ENCODE data around the gene BCAP31.
A peak's percentile ranks its signal among the peaks of the same experiment; 100 is the strongest.

BCAP31 gene

DNA sequence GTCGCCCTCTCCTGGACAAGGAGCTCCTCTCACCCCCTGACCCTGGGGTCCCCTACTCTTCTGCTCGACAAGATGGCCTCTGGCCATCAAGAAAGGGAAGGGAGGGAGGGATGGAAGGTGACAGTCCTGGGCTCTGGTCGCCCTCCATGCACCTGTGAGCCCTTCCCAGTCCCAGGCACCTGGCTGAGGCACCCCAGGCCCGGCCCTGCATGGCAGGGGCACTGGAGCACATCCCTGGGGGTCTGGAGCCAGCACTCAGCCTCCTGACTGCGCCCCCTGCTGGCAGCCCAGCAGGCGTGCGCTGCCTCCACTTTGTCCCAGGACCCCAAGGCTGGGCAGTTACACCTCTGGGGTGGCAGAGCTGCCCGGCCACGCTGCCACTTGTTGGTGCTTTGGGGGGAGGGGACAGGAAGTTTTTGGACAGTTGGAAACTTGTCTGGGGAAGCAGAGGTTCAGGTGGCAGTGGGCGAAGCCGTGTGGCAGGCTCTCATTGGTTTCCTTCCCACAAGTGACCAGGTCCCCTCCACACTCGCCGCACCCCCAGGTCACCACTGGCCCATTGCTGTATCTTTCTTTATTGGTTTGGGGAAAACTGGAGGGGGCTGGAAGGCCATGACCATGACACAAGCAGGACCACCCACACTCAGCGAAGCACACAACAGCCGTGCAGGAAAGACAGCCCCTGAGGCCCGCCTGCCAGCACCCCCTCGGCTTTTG, 54.9 kb downstream of the BCAP31 start:
- Histone ChIP-seq H3K27ac (ENCODE audit: low read depth, low read length) (peak overlapping the region; percentile 19), H3K9ac (ENCODE audit: low read length) (no peak overlapping the region), H3K36me3 (ENCODE audit: control insufficient read depth, insufficient read depth, low read length) (no peaks in the 10 kb centered on the region), H3K4me1 (ENCODE audit: control insufficient read depth, insufficient read depth, low read length) (no peaks in the 10 kb centered on the region), H3K4me3 (ENCODE audit: low read length) (no peak overlapping the region), H3K27me3 (ENCODE audit: control insufficient read depth, insufficient read depth, low read length) (peaks cover 19% of the 10 kb centered on the region)

DNA sequence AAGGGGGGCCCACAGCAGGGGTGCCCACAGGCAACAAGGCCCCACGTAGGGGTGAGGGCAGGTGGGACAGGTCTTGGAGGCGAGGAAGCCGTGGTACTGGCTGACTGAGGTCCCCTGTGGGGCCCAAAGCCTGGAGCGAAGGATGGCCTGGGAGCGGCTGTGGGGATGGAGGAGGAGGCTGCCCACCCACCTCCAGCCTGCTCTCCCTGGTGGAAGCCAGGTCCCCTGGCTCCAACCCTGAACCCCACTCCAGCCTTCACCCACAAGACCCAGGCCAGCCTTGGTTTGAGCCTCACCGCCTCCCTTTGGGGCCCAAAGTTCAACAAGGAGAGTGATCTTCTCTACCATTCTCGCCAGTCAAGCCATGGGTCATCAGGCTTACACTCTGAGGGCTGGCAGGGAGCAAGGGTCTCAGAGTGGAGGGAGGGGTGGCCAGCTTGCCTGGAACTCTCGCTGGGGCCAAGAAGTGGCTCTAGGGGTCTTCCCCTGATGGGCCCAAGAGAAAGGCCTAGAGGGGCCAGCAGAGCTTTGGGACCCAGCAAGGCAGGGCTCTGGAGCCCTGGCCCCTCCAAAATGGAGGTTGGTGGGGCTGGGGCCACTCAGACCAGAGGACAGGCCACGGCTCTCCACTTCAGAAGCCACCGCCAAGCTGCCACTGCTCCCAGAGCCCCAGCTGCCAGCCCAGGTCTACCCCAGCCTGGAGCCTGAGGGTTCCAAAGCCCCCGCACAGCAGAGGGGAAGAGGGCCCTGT, 55.6 kb downstream of the BCAP31 start:
- Histone ChIP-seq H3K36me3 (ENCODE audit: control insufficient read depth, insufficient read depth, low read length) (no peaks in the 10 kb centered on the region), H3K27ac (ENCODE audit: low read depth, low read length) (peak overlapping the region; percentile 70), H3K9ac (ENCODE audit: low read length) (no peak overlapping the region), H3K4me1 (ENCODE audit: control insufficient read depth, insufficient read depth, low read length) (no peaks in the 10 kb centered on the region), H3K27me3 (ENCODE audit: control insufficient read depth, insufficient read depth, low read length) (peaks cover 17% of the 10 kb centered on the region), H3K4me3 (ENCODE audit: low read length) (no peak overlapping the region)

DNA sequence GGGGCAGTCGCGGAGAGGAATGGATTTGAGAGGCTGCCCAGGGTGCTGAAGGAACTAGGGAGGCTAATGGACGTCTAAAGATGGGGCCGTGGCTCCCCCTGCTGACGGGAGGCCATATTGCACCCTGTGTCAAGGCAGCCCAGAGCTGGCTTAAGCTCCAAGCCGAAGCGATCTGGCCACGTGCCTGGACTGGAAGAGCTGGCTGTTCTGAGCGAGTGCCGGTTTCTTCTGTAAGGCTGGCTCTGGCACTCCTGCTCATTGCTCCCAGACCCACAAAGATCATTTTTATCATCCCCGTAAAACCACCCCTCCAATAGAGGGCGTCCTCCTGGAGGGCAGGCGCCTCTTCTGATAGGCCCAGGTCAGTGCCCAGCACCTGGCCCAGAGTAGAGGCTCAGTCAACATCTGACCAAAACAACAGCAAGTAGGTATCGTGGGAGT, 56.2 kb downstream of the BCAP31 start:
- peaks cover 17% of the 10 kb centered on the region for H3K27me3 ChIP-seq (ENCODE audit: control insufficient read depth, insufficient read depth, low read length)
- no peaks in the 10 kb centered on the region for H3K4me1 ChIP-seq (ENCODE audit: control insufficient read depth, insufficient read depth, low read length)
- peak overlapping the region; percentile 70 for H3K27ac ChIP-seq (ENCODE audit: low read depth, low read length)
- H3K4me3 ChIP-seq (ENCODE audit: low read length), result no peak overlapping the region
- H3K36me3 ChIP-seq (ENCODE audit: control insufficient read depth, insufficient read depth, low read length), result no peaks in the 10 kb centered on the region
- no peak overlapping the region for H3K9ac ChIP-seq (ENCODE audit: low read length)

DNA sequence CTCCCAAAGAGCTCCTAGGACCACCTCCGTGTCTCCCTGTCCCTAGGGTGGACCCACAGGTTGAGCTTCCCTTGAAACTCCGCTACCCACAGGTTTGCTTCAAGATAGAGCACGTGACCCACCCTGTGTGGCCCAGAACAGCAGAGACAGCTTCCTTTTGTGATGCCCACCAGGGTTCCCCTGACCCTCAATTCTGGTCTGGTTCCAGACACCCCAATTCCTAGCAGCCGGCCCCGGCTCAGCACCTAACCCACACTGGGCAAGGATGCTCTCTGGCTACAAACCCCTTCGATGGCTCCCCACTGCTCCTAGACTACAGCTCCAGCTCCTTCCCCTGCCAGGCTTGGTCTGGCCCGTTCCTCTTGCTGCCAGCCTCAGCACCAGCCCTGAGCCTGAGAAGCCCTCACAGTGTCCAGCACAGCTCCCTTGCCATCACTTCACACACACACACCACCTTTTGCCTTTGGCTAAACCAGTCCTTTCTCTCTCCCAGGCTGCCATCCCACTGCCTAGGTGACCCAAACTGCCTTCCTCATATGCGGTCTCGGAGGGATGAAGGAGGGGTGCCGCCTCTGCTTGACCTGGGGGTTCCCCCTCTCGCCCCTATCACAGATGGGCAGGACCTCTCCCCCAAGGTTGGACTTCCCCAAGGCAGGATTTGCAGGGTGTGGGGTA, 56.8 kb downstream of the BCAP31 start:
- no peak overlapping the region for H3K4me3 ChIP-seq (ENCODE audit: low read length)
- H3K27me3 ChIP-seq (ENCODE audit: control insufficient read depth, insufficient read depth, low read length), result peaks cover 17% of the 10 kb centered on the region
- no peaks in the 10 kb centered on the region for H3K4me1 ChIP-seq (ENCODE audit: control insufficient read depth, insufficient read depth, low read length)
- H3K27ac ChIP-seq (ENCODE audit: low read depth, low read length), result no peak overlapping the region
- no peaks in the 10 kb centered on the region for H3K36me3 ChIP-seq (ENCODE audit: control insufficient read depth, insufficient read depth, low read length)
- H3K9ac ChIP-seq (ENCODE audit: low read length), result no peak overlapping the region

DNA sequence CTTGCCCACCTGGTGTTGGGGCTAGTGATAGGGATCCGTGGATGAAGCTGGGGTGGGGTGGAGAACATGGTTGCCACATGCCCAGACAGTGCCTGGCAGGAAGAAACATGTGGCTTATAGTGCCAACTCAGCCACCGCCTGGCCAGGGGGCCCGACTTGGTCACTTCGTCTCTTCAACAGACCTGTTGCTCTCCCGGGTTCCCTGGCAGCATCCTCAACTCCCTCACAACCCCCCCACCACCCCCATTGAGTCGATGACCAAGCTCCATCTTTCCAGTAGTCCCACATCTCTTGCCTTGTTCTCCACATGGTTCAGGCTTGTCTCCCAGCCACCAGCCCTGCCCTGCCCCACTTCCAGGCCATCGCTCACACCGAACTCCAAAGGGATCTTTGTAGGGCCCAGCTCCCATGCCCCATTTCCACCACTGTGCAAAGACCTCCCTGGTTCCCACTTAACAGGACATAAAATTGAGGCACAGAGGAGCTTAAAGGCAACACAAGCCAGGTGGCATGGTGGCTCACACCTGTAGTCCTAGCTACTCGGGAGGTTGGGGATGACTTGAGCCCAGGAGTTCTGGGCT, 58.4 kb downstream of the BCAP31 start:
- Histone ChIP-seq H3K4me3 (ENCODE audit: low read length) (no peak overlapping the region), H3K9ac (ENCODE audit: low read length) (no peak overlapping the region), H3K27me3 (ENCODE audit: control insufficient read depth, insufficient read depth, low read length) (peaks cover 5% of the 10 kb centered on the region), H3K4me1 (ENCODE audit: control insufficient read depth, insufficient read depth, low read length) (no peaks in the 10 kb centered on the region), H3K27ac (ENCODE audit: low read depth, low read length) (no peak overlapping the region), H3K36me3 (ENCODE audit: control insufficient read depth, insufficient read depth, low read length) (no peaks in the 10 kb centered on the region)

DNA sequence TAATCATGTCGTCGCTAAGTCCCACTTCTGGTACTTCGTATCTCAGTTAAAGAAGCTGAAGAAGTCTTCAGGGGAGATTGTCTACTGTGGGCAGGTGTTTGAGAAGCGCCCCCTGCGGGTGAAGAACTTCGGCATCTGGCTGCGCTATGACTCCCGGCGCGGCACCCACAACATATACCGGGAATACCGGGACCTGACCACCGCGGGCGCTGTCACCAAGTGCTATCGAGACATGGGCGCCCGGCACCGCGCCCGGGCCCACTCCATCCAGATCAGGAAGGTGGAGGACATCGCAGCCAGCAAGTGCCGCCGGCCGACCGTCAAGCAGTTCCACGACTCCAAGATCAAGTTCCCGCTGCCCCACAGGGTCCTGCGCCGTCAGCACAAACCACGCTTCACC, 61.9 kb downstream of the BCAP31 start:
- no peaks in the 10 kb centered on the region for H3K36me3 ChIP-seq (ENCODE audit: control insufficient read depth, insufficient read depth, low read length)
- no peaks in the 10 kb centered on the region for H3K27me3 ChIP-seq (ENCODE audit: control insufficient read depth, insufficient read depth, low read length)
- no peaks in the 10 kb centered on the region for H3K4me1 ChIP-seq (ENCODE audit: control insufficient read depth, insufficient read depth, low read length)
- no peak overlapping the region for H3K27ac ChIP-seq (ENCODE audit: low read depth, low read length)
- peak overlapping the region; percentile 8 for H3K4me3 ChIP-seq (ENCODE audit: low read length)
- H3K9ac ChIP-seq (ENCODE audit: low read length), result no peak overlapping the region

DNA sequence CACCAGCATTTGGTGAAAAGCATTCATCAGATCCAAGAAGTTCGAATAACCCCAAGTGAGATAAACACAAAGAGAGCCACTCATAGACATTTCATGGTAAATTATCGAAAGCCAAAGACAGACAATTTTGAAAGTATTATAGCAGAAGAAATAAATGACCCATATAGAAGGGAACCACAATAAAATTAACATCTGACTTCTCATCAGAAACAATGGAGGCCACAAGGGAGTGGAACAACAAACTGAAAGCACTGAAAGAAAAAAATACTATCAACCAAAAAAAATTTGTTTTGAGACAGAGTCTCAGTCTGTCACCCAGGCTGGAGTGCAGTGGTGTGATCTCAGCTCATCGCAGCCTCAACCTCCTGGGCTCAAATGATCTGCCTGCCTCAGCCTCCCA, 64.9 kb downstream of the BCAP31 start:
- H3K4me1 ChIP-seq (ENCODE audit: control insufficient read depth, insufficient read depth, low read length), result no peaks in the 10 kb centered on the region
- H3K9ac ChIP-seq (ENCODE audit: low read length), result no peak overlapping the region
- no peak overlapping the region for H3K4me3 ChIP-seq (ENCODE audit: low read length)
- H3K27me3 ChIP-seq (ENCODE audit: control insufficient read depth, insufficient read depth, low read length), result no peaks in the 10 kb centered on the region
- H3K36me3 ChIP-seq (ENCODE audit: control insufficient read depth, insufficient read depth, low read length), result no peaks in the 10 kb centered on the region
- no peak overlapping the region for H3K27ac ChIP-seq (ENCODE audit: low read depth, low read length)

DNA sequence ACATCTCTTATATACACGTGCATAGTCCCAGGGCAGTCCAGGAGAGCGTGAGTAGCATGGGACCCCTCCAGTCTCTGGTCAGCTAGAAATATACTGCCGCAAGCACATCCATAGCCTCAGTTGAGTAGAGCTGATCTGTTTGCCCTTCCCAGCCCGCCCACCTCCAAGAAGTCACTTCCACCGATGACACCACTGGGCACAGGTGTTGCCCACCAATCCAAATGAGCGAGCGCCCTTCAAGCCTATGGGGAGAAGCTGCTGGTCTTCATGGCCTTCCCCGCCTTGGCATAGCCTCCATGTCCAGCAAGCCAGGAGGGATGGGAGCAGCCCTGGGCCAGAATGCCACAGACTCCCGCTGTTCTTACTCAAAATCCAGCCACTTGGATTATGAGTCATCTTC, 67.0 kb downstream of the BCAP31 start:
- no peak overlapping the region for H3K9ac ChIP-seq (ENCODE audit: low read length)

DNA sequence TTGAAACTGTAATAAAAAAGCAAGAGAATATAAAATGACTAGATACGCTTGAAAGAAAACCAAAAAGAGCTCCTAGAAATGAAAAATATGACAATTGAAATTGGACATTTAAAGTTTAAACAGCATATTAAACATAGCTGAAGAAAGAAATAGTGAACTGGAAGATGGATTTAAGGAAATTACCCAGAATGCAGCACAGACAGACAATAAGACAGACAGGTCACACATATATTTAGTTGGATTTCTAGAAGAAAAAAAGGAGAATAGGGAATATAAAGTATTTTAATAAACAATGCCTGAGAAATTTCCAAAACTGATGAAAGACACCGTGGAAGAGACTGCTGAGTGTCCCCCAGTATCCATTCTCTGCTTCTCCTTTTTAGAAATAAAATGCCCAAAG, 70.6 kb downstream of the BCAP31 start:
- H3K36me3 ChIP-seq (ENCODE audit: control insufficient read depth, insufficient read depth, low read length), result no peaks in the 10 kb centered on the region
- H3K9ac ChIP-seq (ENCODE audit: low read length), result no peak overlapping the region
- peaks cover 8% of the 10 kb centered on the region for H3K27me3 ChIP-seq (ENCODE audit: control insufficient read depth, insufficient read depth, low read length)
- no peak overlapping the region for H3K27ac ChIP-seq (ENCODE audit: low read depth, low read length)
- no peaks in the 10 kb centered on the region for H3K4me1 ChIP-seq (ENCODE audit: control insufficient read depth, insufficient read depth, low read length)
- no peak overlapping the region for H3K4me3 ChIP-seq (ENCODE audit: low read length)

More for the DNA sequence above, 67.0 kb downstream of the BCAP31 start:
- no peaks in the 10 kb centered on the region for H3K36me3 ChIP-seq (ENCODE audit: control insufficient read depth, insufficient read depth, low read length)
- H3K4me1 ChIP-seq (ENCODE audit: control insufficient read depth, insufficient read depth, low read length), result no peaks in the 10 kb centered on the region
- H3K27me3 ChIP-seq (ENCODE audit: control insufficient read depth, insufficient read depth, low read length), result no peaks in the 10 kb centered on the region
- H3K4me3 ChIP-seq (ENCODE audit: low read length), result no peak overlapping the region
- H3K27ac ChIP-seq (ENCODE audit: low read depth, low read length), result no peak overlapping the region

DNA sequence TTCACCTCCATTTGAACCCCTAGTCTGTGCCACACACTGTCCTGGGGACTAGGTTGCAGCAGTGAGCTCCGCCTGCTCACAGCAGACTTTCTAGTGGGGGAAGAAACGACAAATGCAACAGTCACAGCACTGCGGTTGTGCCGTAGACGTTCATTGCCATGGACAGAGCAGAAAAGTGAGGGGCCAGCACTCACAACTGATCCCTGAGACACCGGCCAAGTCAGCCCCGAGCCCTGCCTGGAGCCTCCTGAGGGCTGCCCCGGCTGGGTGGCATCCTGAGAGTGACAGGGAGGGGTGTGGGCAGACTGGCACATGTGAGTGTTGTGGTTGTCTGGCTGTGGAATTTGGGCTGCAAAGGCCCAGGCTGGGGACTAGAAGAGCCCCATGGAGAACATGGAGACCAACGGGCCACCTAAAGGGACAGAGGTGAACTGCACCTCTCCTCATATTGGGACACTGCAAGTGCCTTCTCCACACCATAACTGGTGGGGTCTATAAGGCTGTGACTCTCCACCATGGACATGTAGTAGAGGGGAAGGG, 72.6 kb downstream of the BCAP31 start:
- H3K27me3 ChIP-seq (ENCODE audit: control insufficient read depth, insufficient read depth, low read length), result peaks cover 18% of the 10 kb centered on the region
- H3K9ac ChIP-seq (ENCODE audit: low read length), result no peak overlapping the region
- H3K4me3 ChIP-seq (ENCODE audit: low read length), result no peak overlapping the region
- H3K27ac ChIP-seq (ENCODE audit: low read depth, low read length), result no peak overlapping the region
- no peaks in the 10 kb centered on the region for H3K36me3 ChIP-seq (ENCODE audit: control insufficient read depth, insufficient read depth, low read length)
- no peaks in the 10 kb centered on the region for H3K4me1 ChIP-seq (ENCODE audit: control insufficient read depth, insufficient read depth, low read length)

DNA sequence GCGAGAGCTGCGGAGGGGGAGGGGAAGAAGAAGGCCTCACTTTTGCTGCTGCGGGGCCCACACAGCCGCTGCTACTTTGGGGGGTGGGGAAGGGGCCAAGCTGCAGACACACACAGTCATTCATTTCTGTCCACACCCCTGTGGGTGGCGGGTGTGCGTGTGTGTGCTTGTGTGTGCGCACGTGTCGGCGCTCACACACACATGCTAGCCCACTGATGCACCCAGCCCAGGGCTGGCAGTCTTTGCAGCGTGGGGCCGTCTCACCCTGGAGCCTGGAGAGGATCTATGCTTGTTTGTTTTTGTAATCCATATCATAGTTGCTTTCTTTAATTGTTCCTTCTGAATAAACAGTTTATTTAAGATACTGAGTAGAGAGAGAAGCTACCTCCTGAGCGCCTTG, 73.2 kb downstream of the BCAP31 start:
- H3K36me3 ChIP-seq (ENCODE audit: control insufficient read depth, insufficient read depth, low read length), result no peaks in the 10 kb centered on the region
- H3K4me1 ChIP-seq (ENCODE audit: control insufficient read depth, insufficient read depth, low read length), result no peaks in the 10 kb centered on the region
- H3K27me3 ChIP-seq (ENCODE audit: control insufficient read depth, insufficient read depth, low read length), result peaks cover 24% of the 10 kb centered on the region
- no peak overlapping the region for H3K4me3 ChIP-seq (ENCODE audit: low read length)
- no peak overlapping the region for H3K9ac ChIP-seq (ENCODE audit: low read length)
- H3K27ac ChIP-seq (ENCODE audit: low read depth, low read length), result no peak overlapping the region
